22Rv1 (cell line): Measurements from ENCODE around the gene PCCA.

Experiments
- CTCF ChIP-seq: fragments of 450-650 bp; IDR thresholded peaks from 2 replicates; pipeline ENCODE4 v1.5.1; 2017; ENCODE audit warnings: mild to moderate bottlenecking
- ZFX ChIP-seq: fragments of 450-650 bp; IDR thresholded peaks from 2 replicates; pipeline ENCODE4 v1.6.1; 2017; ENCODE audit warnings: antibody characterized with exemption, borderline replicate concordance

- TF ChIP-seq CTCF (no peak), ZFX (no peak)
Observed at GRCh38 chr13:100314132-100314910, 225.4 kb downstream of the PCCA start.
